Measurements from ENCODE around the gene BHMT.
"Not testable (repeated sequence)": the region's sequence is repeated elsewhere in the genome, so short reads cannot be mapped to it uniquely, and the experiment has no call there.

BHMT gene

GRCh38 chr5:79180449-79180848, 68.8 kb downstream of the BHMT start:
- DNase-seq: not testable (repeated sequence)

DNA sequence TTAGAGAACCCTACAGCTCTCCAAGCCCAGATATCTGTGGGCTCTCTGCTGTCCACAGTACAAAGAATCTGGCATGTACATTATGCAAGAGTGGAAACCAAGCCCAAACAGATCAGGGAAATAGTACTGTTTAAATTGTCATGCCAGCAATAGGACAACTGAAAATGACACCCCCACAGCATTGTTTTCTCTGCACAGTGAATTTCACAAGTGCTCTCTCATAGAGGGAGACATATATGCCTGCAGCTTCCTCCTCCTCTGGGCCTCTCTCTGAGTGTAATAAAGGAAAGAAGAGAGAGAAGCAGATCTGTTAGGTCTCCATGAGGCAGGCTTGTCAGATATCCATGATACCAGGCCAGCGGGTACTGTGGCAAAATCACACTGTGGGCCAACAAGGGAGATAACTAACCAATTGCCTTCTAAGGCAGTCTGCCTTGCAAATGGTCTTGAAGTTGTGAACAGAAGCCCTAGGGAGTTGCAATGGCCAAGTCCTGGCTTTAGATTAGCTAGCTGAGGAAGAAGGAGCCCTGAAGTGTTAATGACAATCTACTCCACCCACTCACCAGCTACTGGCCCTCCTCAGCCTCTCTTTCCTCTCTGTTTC, 69.9 kb downstream of the BHMT start:
- no peak for DNase-seq

All from fibroblast of skin of back (primary cell).